ENCODE results near the gene SLC35G3.

The SLC35G3 gene

DNA sequence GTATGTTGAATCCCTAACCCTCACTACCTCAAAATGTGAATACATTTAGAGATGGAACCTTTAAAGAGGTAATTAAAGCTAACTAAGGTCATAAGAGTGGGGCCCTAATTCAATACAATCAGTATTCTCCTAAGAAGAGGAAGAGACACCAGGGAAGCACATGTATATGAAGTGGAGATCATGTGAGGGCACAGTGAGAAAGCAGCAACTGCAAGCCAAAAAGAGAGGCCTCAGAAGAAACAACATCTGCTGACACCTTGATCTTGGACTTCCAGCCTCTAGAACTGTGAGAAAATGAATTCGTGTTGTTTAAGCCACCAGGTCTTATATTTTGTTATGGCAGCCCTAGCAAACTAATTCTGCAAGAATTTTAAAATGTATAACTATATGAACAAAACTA is 35.4 kb upstream of the SLC35G3 start:
- H3K4me3 ChIP-seq (ENCODE audit: low read length) = no peak overlapping the region
- H3K9me3 ChIP-seq (ENCODE audit: insufficient read depth, low read length) = no peaks in the 10 kb centered on the region
- no peaks in the 10 kb centered on the region for H3K79me2 ChIP-seq (ENCODE audit: low read length)
- no peaks in the 10 kb centered on the region for H3K4me1 ChIP-seq (ENCODE audit: low read length)
- no peak overlapping the region for H3K9ac ChIP-seq (ENCODE audit: low read length)
- no peak overlapping the region for H3K4me2 ChIP-seq (ENCODE audit: low read length)
- H3K27me3 ChIP-seq (ENCODE audit: low read depth, low read length) = no peaks in the 10 kb centered on the region
- H4K20me1 ChIP-seq (ENCODE audit: insufficient read depth, low read length) = no peaks in the 10 kb centered on the region
- no peak for TF ChIP-seq CTCF (IDR thresholded peaks at IDR 0.05; ENCODE audit: low read depth, low read length)
- no peak for TF ChIP-seq EZH2phosphoT487 (IDR thresholded peaks at IDR 0.05; ENCODE audit: low read depth)
- H3K27ac ChIP-seq (ENCODE audit: low read length) = no peak overlapping the region
- H3K36me3 ChIP-seq (replicated peaks; ENCODE audit: low read depth, low read length) = no peaks in the 10 kb centered on the region
- no peak overlapping the region for H2AFZ ChIP-seq (ENCODE audit: low read depth, low read length)

DNA sequence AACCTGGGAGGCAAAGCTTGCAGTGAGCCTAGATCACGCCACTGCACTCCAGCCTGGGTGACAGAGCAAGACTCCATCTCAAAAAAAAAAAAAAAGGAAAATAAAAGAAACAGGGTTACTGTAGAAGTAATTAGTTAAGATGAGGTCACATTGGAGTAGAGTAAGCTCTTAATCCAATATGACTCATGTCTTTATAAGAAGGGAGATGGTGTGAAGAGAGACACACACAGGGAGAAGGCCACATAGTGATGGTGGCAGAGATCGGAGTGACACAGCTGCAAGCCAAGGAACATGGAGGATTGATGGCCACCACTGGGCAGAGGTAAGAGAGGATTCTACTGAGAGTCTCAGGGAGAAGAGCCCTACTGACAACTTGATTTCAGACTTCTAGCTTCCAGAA is 33.4 kb upstream of the SLC35G3 start:
- Histone ChIP-seq H4K20me1 (ENCODE audit: insufficient read depth, low read length) (no peaks in the 10 kb centered on the region), H3K79me2 (ENCODE audit: low read length) (no peaks in the 10 kb centered on the region), H3K4me1 (ENCODE audit: low read length) (no peaks in the 10 kb centered on the region), H3K4me3 (ENCODE audit: low read length) (no peak overlapping the region), H3K27ac (ENCODE audit: low read length) (no peak overlapping the region), H3K36me3 (replicated peaks; ENCODE audit: low read depth, low read length) (peaks cover 2% of the 10 kb centered on the region), H3K9ac (ENCODE audit: low read length) (no peak overlapping the region), H3K27me3 (ENCODE audit: low read depth, low read length) (no peaks in the 10 kb centered on the region), H3K9me3 (ENCODE audit: insufficient read depth, low read length) (peaks cover 6% of the 10 kb centered on the region), H3K4me2 (ENCODE audit: low read length) (no peak overlapping the region), H2AFZ (ENCODE audit: low read depth, low read length) (no peak overlapping the region)
- TF ChIP-seq CTCF (IDR thresholded peaks at IDR 0.05; ENCODE audit: low read depth, low read length) (no peak), EZH2phosphoT487 (IDR thresholded peaks at IDR 0.05; ENCODE audit: low read depth) (no peak)

- TF ChIP-seq EZH2phosphoT487 (IDR thresholded peaks at IDR 0.05; ENCODE audit: low read depth) = no peak
- TF ChIP-seq CTCF (IDR thresholded peaks at IDR 0.05; ENCODE audit: low read depth, low read length) = no peak
- H3K9me3 ChIP-seq (ENCODE audit: insufficient read depth, low read length) = peaks cover 8% of the 10 kb centered on the region
- H3K79me2 ChIP-seq (ENCODE audit: low read length) = no peaks in the 10 kb centered on the region
- no peak overlapping the region for H3K4me2 ChIP-seq (ENCODE audit: low read length)
- H3K36me3 ChIP-seq (replicated peaks; ENCODE audit: low read depth, low read length) = peaks cover 2% of the 10 kb centered on the region
- H3K4me1 ChIP-seq (ENCODE audit: low read length) = no peaks in the 10 kb centered on the region
- H2AFZ ChIP-seq (ENCODE audit: low read depth, low read length) = no peak overlapping the region
- no peaks in the 10 kb centered on the region for H3K27me3 ChIP-seq (ENCODE audit: low read depth, low read length)
- H3K4me3 ChIP-seq (ENCODE audit: low read length) = no peak overlapping the region
- H4K20me1 ChIP-seq (ENCODE audit: insufficient read depth, low read length) = no peaks in the 10 kb centered on the region
- no peak overlapping the region for H3K9ac ChIP-seq (ENCODE audit: low read length)
- no peak overlapping the region for H3K27ac ChIP-seq (ENCODE audit: low read length)
Observed at GRCh38 chr17:35224436-35224835, 30.2 kb upstream of the SLC35G3 start.

DNA sequence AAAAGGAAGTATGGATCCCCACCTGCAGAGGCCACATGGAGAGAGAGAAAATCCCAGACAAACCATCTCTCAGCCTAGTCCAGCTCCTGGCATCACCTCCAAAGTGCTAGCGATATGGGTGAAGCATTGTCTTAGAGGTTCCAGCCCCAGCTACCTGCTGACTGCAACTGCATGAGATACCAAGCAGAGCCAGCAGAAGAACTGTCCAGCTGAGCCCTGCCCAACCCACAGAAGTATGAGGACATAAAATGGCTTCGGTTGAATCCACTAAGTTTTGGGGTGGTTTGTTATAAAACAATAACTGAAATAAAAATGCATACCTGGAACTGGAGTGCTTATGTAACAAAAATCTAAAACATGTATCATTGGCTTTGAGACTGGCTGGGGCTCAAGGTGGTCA is 28.3 kb upstream of the SLC35G3 start:
- Histone ChIP-seq H3K27me3 (ENCODE audit: low read depth, low read length) (no peaks in the 10 kb centered on the region), H3K4me1 (ENCODE audit: low read length) (peaks cover 10% of the 10 kb centered on the region), H3K79me2 (ENCODE audit: low read length) (no peaks in the 10 kb centered on the region), H3K4me2 (ENCODE audit: low read length) (no peak overlapping the region), H2AFZ (ENCODE audit: low read depth, low read length) (no peak overlapping the region), H3K27ac (ENCODE audit: low read length) (no peak overlapping the region), H4K20me1 (ENCODE audit: insufficient read depth, low read length) (no peaks in the 10 kb centered on the region), H3K36me3 (replicated peaks; ENCODE audit: low read depth, low read length) (peaks cover 2% of the 10 kb centered on the region), H3K4me3 (ENCODE audit: low read length) (no peak overlapping the region), H3K9ac (ENCODE audit: low read length) (no peak overlapping the region), H3K9me3 (ENCODE audit: insufficient read depth, low read length) (peaks cover 8% of the 10 kb centered on the region)
- TF ChIP-seq CTCF (IDR thresholded peaks at IDR 0.05; ENCODE audit: low read depth, low read length) = no peak
- TF ChIP-seq EZH2phosphoT487 (IDR thresholded peaks at IDR 0.05; ENCODE audit: low read depth) = no peak
